GM21737 (cell line): ENCODE measurements around the gene CBX6.
"Not testable (repeated sequence)": the region's sequence is repeated elsewhere in the genome, so short reads cannot be mapped to it uniquely, and the experiment has no call there.

Experiments used
- ATAC-seq: cut with Tn5 transposase; IDR thresholded peaks from one replicate; pipeline ENCODE4 v1.9.1; 2021; ENCODE audit warnings: mild to moderate bottlenecking, moderate library complexity; ENCODE audit not compliant: unreplicated experiment

Gene CBX6

GRCh38 chr22:38872172-38872830 is at the start of gene CBX6:
Gene CBX6, minus strand, starts transcription at chr22:38872216. Its CDS starts 26 bp downstream, at chr22:38872190.
- peak; percentile 50 for ATAC-seq

GRCh38 chr22:38921806-38922205 is 49.8 kb upstream of the CBX6 start:
- ATAC-seq = no peak

GRCh38 chr22:38921120-38921519 is 49.1 kb upstream of the CBX6 start:
- ATAC-seq = no peak

DNA sequence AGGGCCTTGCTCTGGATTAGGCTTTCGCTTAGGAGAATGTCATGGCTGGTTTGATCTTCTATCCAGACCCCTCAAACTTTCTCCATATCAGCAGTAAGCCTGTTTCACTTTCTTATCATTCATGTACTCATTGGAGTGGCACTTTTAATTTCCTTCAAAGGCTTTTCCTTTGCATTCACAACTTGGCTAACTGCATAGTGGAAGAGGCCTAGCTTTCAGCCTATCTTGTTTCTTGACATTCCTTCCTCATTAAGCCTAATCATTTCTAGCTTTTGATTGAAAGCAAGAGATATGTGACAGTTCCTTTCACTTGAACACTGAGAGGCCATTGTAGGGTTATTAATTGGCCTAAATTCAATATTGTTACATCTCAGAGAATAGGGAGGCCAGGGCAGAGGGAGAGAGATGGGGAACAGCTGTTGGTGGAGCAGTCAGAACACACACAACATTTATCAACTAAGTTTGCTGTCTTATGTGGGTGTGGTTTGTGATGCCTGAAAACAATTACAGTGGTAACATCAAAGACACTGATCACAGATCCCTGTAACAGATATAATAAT is 47.7 kb upstream of the CBX6 start:
- no peak for ATAC-seq

DNA sequence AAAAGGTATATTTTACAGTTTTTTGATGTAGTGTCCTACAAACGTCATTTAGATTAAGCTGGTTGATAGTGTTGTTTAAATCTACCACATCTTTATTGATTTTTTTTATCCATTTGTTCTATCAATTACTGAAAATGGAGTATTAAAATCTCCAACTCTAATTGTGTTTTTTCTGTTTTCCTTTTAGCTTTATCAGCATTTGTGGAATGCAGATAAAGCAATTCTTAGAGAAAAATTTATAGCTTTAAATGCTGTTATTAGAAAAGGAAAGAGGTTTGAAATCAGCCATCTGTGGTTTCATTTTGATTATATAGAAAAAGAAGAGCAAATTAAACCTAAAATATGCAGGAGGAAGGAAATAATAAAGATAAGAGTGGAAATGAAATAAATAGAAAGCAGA is 39.4 kb upstream of the CBX6 start:
- ATAC-seq = no peak

GRCh38 chr22:38907767-38908166 is 35.8 kb upstream of the CBX6 start:
- no peak for ATAC-seq

- no peak for ATAC-seq
These were observed 34.0 kb upstream of the CBX6 start for GRCh38 chr22:38906052-38906451.

DNA sequence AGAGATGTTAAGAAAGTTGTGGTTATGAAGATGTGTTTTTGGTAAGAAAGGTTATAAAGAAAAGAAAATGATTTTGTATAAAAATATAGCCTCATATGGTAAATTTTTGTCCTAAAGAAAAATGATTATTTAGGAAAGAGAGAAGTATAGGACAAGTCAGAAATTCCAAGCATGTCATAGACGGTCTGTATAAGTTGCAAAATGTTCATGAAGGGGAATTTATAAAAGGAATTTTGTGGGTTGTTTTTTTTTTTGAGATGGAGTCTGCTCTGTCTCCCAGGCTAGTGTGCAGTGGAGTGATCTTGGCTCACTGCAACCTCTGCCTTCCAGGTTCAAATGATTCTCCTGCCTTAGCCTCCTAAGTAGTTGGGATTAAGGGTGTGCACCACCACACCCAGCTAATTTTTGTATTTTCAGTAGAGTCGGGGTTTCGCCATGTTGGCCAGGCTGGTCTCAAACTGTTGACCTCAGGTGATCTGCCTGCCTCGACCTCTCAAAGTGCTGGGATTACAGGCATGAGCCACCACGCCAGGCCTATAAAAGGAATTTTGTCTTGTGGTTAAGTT is 32.1 kb upstream of the CBX6 start:
- not testable (repeated sequence) for ATAC-seq

- no peak for ATAC-seq
These were observed 29.2 kb upstream of the CBX6 start for GRCh38 chr22:38901111-38901641.

DNA sequence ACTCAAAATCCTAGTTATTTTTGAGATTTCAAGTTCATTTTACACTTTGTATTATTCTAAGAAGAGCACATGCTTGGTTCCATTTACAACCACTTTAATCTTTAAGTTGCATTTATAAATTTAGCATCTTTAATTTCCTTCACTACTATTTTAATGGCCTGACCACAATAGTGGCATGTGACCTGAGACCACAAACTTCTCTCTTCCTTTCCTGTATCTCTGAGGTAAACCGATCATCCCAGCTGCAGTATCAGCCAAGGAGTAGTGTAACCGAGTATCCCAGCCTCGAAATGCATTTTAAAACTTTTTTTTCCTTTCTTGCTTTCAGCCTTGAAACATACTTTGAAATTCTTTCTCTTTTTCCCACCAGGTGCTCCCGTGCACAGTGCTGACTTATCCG is 28.7 kb upstream of the CBX6 start:
- no peak for ATAC-seq

DNA sequence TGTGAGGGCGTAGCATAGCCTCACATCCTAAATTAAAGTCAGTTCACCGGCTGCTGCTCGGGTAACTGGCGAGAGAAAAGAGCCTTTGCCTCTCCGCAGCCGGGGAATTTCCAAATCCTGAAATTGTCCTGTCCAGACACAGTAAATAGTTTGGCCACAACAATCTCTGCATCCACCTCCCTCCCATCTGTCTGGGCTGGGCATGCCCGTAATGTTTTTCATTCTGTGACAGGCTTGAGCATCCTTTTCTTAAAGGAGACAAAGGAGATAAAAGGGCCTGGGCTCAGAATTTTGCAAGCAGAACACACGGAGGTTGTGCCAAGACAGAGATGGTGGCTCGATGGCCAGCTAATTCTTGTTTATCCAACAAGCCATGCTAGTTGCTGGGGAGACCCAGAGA is 19.2 kb upstream of the CBX6 start:
- no peak for ATAC-seq

DNA sequence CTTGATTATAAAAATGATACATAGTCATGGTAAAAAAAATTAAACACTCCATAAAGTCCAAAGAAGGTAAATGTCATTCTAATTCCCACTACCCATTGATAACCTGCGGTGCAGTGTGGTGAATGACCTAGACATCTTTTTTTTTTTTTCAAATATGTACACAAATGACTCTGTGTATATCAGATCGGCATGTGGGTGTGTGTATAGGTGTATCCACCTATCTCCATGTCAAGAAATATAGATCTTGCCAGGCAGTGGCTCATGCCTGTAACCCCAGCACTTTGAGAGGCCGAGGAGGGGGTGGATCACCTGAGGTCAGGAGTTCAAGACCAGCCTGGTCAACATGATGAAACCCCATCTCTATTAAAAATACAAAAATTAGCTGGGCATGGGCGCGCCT is 18.4 kb upstream of the CBX6 start:
- no peak for ATAC-seq

DNA sequence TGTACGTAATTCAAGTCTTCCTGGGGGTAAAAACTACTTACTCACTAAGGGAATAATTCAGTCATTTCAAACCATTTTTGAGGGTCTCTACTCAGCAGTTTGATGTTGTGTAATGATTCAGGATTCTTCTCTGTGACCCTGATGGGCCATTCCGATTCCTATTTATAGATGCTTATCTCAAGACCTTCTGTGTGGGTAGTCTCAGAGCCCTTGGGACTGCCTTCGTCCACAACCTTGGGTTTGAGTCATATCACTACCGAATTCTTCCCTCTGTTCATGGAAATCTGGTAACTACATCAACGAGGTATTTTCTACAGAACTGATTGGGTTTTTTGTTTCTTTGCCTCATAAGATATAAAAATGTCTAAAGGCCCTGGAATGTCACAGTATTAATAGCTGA is 14.3 kb upstream of the CBX6 start:
- no peak for ATAC-seq

DNA sequence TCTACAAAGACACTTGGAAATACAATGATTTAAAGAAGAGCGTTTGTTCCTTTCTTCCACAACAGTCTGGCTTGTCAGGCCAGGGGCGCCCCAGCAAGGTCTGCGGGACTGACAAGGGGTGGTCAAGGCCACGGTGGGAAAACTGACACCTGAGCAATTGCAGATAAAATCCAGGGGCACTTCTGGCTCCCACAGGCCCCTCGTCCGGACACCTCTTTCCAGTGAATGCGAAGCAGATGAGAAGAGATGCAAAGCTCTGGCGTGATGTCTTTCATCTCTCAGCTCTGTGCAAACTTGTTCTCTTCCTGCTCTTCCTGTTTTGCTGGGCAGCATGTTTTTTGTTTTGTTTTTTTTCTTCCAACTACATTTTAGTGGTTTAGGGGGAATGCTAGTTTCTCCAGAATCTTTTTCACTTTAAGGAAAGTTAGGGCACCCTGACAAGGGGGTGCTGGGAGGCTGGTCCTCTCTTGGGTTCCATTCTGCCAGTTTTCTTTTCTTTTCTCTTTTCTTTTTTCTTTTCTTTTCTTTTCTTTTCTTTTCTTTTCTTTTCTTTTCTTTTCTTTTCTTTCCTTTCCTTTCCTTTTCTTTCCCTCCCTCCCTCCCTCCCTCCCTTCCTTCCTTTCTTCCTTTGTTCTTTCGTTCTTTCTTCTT is 11.1 kb upstream of the CBX6 start:
- ATAC-seq = no peak

- ATAC-seq = no peak
These were observed 10.2 kb upstream of the CBX6 start for GRCh38 chr22:38881997-38882879.

DNA sequence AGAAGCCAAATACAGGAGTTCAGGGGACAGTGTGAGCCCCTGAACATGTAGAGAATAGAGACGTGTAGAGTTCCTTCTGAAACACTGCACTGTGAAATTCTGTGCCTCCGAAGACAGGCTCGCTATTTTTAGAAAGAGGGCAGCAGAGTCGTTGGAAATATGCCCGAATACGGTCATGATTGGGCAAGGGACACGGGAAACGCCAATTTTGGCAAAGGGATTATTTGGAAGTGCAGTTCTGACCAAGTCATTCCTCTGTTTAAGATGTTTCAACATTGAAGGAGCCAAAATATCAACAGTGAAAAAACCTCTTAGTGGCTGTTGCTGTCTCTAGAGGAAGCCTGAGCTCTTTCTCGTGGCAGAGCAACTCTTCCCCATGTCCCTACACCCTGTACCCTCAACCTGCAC is 9.5 kb upstream of the CBX6 start:
- ATAC-seq = no peak

DNA sequence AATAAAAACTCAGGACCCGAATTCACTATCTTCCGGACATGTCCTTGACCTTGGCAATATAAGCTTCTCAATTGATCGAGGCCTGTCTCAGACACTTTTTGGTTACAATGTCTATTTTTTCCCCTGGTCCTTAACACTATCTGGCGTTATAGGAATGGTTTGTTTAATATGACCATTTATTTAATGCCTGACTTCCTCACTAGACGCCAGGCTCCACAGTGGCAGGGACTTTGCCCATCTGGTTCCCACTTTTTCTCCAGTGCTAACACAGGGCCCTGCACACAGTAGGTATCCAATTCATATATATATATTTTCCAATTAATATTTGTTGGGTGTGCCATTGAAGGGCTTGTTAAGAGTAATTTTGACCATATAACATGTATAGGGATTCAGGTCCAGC is 7.9 kb upstream of the CBX6 start:
- ATAC-seq = no peak

DNA sequence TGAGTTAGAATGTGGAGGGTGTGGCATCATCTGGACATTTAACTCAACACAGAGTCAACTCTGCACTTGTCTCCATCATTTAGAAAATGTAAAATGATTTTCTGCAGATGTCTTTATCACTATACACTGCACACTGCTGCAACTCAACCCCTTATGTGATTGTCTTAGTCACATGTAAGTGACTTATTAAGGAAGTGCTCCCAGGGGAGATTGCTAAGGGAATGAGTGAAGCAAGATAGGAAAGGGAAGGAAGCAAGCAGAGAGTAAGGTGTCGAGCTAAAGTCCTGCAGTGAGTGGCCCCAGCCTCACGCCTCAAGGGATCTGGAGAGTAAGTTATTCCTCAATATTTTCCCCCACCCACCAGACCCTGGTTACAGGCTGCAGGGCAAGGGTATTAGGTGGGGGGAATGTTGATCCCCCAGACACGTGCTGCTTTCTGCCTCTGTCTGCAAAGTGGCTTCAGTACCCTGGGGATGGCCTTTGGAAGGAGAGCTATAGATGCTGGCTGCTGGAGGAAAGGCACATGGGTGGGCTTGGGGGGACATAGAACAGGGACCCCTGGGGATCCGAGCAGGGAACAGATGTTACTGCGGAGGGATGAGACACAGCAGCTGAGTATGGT is 7.2 kb upstream of the CBX6 start:
- no peak for ATAC-seq

- ATAC-seq = no peak
These were observed 6.0 kb upstream of the CBX6 start for GRCh38 chr22:38878001-38878400.

DNA sequence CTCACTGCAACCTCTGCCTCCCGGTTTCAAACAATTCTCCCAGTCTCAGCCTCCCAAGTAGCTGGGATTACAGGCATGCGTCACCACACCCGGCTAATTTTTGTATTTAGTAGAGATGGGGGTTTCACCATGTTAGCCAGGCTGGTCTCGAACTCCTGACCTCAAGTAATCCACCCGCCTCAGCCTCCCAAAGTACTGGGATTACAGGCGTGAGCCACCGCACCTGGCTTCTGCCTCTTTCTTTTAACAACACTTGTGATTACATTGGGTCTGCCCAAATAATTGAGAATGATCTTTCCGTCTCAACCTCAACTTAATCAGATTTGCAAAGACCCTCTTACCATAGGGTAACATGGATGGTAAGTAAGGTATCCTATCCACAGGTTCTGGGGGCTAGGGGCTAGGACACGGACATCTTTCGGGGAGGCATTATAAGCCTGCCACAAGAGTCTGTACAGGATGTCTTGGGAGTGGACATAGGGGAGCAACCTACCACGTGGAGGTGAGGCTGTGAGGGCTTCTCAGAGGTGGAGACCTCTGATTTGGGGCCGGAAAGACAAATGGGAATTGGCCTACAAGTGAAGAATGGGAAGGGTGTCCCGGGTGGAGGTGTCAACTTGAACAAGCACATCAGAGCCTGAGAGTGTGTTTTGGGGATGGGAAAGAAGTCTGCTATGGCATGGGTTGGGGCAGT is 2.7 kb upstream of the CBX6 start:
- ATAC-seq = no peak
